PC-9 (cell line): ENCODE data around the gene SAMD11.

Experiments
- CTCF ChIP-seq: fragments of 200-600 bp; sonication (generic); conservative IDR thresholded peaks from 2 replicates; pipeline ENCODE4 v1.6.1; 2017; ENCODE audit warnings: mixed run types, antibody characterized with exemption, mild to moderate bottlenecking, moderate library complexity
- EZH2 ChIP-seq: fragments of 200-600 bp; sonication (generic); IDR thresholded peaks from 2 replicates; pipeline ENCODE4 v1.8.0; 2017; ENCODE audit warnings: antibody characterized with exemption, low read depth

- TF ChIP-seq CTCF, result no peak
- TF ChIP-seq EZH2, result no peak
Observed at GRCh38 chr1:965526-966134, 41.9 kb downstream of the SAMD11 start.
